HS-27A (cell line): ENCODE results near the gene RPS3A.
"Not testable (repeated sequence)": the region's sequence is repeated elsewhere in the genome, so short reads cannot be mapped to it uniquely, and the experiment has no call there.

Experiments
- DNase-seq: peaks from one replicate; pipeline ENCODE4 v3.0.0-alpha.2; 2012; ENCODE audit warnings: low read depth, missing footprints

RPS3A gene

GRCh38 chr4:151099229-151099975, at the start of gene RPS3A:
Gene RPS3A, plus strand, starts transcription at chr4:151099628. Its CDS starts 25 bp downstream, at chr4:151099653.
- DNase-seq, result peak; percentile 97

- no peak for DNase-seq
Measured at GRCh38 chr4:151052785-151053184, 46.6 kb upstream of the RPS3A start.

DNA sequence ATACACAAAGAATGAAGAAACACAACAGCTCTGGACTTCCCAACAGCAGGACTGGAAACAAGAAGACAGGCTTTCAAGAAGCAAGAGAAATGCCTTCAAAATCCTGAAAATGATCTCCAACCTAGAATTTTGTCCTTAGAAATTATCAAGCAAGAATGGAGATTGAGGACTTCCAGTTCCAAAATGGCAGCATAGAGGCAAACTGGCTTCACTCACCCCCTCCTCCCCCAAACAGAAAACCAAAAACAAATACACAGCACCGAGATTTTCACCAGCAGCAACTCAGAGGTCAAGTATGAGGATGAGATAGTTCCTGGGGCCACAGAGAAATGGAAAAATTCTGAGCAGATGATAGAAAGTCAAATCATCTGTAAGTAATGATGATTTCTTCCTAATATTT, 43.9 kb upstream of the RPS3A start:
- DNase-seq, result no peak

DNA sequence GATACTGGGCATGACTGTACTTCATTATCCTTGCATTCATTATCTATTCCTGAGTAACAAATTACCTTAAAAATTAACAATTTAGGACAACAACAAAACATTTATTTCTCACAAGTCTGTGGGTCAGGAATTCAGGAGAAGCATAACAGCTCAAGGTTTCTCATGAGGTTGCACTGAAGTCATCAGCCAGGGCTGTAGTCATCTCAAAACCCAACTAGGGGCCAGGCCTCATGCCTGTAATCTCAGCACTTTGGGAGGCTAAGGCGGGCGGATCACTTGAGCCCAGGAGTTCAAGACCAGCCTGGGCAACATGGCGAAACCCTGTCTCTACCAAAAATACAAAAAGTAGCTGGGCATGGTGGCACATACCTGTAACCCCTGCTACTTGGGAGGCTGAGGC, 36.3 kb upstream of the RPS3A start:
- DNase-seq, result not testable (repeated sequence)

- DNase-seq, result no peak
Measured at GRCh38 chr4:151067316-151067970, 32.0 kb upstream of the RPS3A start.

DNA sequence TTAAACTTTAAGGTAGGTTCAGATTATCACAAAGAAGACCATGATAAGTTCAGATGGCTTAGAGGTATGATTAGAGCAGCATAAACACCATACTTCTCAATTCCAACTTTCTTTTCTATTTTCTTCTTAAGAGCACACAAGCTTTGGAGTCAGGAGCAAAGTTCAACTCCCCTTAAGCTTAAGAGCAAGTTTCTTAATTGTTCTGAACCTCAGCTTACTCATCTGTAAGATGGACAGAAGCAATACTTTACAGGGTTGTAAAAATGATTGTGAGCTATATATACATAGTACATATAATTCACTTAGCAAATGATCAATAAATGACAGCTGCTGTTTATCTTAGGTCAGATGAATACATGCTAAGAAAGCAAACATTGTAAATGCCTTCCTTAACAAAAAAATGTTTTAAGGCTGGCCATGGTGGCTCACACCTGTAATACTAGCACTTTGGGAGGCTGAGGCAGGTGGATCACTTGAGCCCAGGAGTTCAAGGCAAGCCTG, 25.0 kb upstream of the RPS3A start:
- no peak for DNase-seq

GRCh38 chr4:151077978-151078377, 21.4 kb upstream of the RPS3A start:
- DNase-seq, result not testable (repeated sequence)

DNA sequence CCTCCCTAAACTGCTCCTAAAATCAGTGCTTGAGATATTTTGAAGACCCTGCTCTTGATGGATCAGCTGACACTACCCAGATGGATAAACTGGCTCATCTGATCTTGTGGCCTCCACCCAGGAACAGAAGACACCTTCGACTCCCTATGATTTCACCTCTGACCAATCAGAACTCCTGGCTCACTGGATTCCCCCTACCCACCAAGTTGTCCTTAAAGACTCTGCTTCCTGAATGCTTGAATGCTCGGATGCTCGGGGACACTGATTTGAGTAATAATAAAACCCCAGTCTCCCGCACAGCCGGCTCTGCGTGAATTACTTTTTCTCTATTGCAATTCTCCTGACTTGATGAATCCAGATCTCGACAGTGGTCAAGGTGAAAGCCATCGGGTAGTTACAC, 12.0 kb upstream of the RPS3A start:
- DNase-seq, result no peak

DNA sequence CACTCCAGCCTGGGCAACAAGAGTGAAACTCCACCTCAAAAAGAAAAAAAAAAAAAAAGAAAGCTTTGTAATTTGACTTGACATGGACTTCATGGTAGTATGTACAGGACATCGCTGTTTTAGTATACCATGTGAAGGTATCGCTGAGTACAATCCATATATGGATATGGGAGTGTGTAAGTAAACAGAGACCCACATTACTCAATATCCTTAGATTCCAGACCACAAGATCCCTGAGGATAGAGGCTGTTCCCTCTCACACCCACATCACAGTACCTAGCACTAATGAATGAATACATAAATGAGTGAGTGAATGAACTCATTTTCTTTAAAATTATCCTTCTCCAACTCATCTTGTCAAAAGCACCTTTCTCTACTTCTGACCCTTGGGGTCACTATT, 8.4 kb upstream of the RPS3A start:
- DNase-seq, result no peak

GRCh38 chr4:151092488-151092887, 6.9 kb upstream of the RPS3A start:
- DNase-seq, result no peak

- DNase-seq, result no peak
Measured at GRCh38 chr4:151093203-151093602, 6.2 kb upstream of the RPS3A start.

DNA sequence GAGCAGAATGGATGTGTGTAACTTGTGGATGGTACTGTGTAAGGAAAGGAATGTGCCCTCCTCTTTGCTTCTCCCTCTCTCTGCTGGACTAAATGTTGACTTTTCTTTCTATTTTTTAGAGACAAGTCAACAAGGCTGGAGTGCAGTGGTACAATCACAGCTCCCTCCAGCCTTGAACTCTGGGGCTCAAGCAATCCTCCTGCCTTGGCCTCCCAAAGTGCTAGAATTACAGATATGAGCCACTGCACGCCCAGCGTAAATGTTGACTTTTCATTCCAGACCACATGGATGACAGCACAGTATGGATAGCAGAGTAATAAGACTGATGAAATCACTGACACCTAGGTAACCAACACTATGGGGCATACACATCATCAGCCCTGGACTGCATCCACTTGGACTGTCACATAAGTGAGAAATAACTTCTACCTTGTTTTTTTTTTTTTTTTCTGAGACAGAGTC, 5.1 kb upstream of the RPS3A start:
- no peak for DNase-seq

DNA sequence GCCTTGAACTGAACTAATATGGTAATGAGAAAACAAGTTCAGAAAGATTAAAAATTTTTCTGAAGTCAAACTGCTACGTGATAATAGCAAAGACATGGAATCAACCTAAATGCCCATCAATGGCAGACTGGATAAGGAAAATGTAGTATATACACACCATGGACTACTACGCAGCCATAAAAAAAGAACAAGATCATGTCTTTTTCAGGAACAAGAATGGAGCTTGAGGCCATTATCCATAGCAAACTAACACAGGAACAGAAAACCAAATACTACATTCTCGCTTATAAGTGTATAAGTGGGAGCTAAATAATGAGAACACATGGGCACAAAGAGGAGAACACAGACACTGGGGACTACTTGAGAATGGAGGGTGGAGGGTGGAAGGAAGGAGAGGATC, 4.3 kb upstream of the RPS3A start:
- no peak for DNase-seq

DNA sequence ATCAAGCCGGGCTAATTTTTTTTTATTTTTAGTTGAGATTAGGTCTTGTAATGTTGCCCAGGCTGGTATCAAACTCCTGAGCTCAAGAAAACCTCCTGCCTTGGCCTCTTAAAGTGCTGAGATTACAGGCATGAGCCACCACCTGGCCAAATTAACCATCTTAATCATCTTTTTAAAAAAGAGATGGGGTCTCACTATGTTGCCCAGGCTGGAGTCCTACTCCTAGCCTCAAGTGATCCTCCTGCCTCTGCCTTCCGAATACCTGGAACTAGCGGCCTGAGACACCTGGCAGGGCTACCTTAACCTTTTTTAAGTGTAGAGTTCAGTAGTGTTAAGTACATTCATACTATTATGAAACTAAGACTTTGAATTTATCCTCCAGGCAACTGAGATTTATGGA, 1.7 kb upstream of the RPS3A start:
- DNase-seq, result no peak

GRCh38 chr4:151098979-151099228, 524 bp upstream of the RPS3A start:
- no peak for DNase-seq

GRCh38 chr4:151099976-151100417, 569 bp downstream of the RPS3A start:
- DNase-seq, result no peak

GRCh38 chr4:151100531-151100930, 1.1 kb downstream of the RPS3A start:
- DNase-seq, result no peak

- DNase-seq, result no peak
Measured at GRCh38 chr4:151103758-151104157, 4.3 kb downstream of the RPS3A start.

- no peak for DNase-seq
Measured at GRCh38 chr4:151104621-151105020, 5.2 kb downstream of the RPS3A start.

DNA sequence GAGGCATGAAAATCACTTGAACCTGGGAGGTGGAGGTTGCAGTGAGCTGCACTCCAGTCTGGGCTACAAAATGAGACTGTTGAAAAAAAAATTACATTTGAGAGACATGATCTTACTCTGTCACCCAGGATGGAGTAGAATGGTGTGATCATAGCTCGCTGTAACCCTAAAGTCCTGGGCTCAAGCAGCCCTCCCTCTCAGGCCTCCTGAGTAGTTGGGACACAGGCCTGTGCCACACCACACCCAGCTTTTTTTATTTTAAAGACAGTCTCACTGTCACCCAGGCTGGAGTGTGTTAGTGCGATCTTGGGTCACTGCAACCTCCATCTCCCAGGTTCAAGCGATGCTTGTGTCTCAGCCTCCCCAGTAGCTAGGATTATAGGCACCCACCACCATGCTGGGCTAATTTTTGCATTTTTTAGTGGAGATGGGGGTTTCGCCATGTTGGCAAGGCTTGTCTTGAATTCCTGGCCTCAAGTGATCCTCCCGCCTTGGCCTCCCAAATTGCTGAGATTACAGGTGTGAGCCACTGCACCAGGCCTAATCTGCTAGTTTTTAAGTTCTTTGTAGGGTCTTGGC, 6.1 kb downstream of the RPS3A start:
- no peak for DNase-seq

DNA sequence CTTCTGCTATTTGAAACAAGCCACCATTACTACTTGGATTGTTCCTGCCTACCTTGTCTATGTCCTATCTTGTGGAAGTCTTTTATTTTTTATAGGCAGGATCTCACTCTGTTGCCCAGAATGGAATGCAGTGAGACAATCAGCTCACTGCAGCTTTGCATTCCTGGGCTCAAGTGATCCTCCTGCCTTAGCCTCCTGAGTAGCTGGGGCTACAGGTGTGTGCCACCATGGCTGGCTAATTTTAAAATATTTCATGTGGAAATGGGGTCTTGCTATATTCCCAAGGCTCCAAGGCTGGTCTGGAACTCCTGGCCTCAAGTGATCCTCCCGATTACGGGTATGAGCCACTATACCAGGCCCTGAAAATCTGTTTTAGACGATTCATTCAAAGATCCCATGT, 7.6 kb downstream of the RPS3A start:
- no peak for DNase-seq

GRCh38 chr4:151110236-151110635, 10.8 kb downstream of the RPS3A start:
- DNase-seq, result no peak

- DNase-seq, result no peak
Measured at GRCh38 chr4:151114338-151114737, 14.9 kb downstream of the RPS3A start.
